Right cardiac atrium (tissue), 5 donors: ENCODE data around the gene ERCC3. TPM values are rescaled to one million over a fixed set of nuclear protein-coding genes. Genes with fewer than 3 reads are reported as not detected.

ENCODE experiments used
- ATAC-seq, 2 donors: fragments of 200-7000 bp; cut with Tn5 transposase; one replicate each; pipeline versions ENCODE4 v1.8.0 to v1.9.1; 2020; ENCODE audit warnings: moderate library complexity in 2 of 2, mild to moderate bottlenecking in 1 of 2
- DNase-seq, 3 donors: peaks; one replicate each; pipeline ENCODE4 v3.0.0-alpha.2; 2020
- H3K27ac ChIP-seq: one replicate; pipeline ENCODE4 v1.5.1; 2013; ENCODE audit warnings: mild to moderate bottlenecking, low read length, control low read depth, moderate library complexity
- H3K27me3 ChIP-seq: one replicate; pipeline ENCODE4 v1.6.1; 2013; ENCODE audit not compliant: control insufficient read depth, insufficient read depth
- H3K4me1 ChIP-seq: one replicate; pipeline ENCODE4 v1.6.1; 2013; ENCODE audit warnings: low read length; ENCODE audit not compliant: control insufficient read depth, insufficient read depth
- H3K4me3 ChIP-seq: one replicate; pipeline ENCODE4 v1.5.1; 2013; ENCODE audit warnings: low read length, control low read depth
- H3K9me3 ChIP-seq: one replicate; pipeline ENCODE4 v1.6.1; 2013; ENCODE audit warnings: low read length; ENCODE audit not compliant: control insufficient read depth
- WGBS: extraction: QIAGEN DNeasy Blood & Tissue Kit; methylation state at CpG from one replicate; pipeline ENCODE4 v1.1.7; 2013; 5-methylcytosine and 5-hydroxymethylcytosine counted together
- intact Hi-C, 4 donors: fragments of 100-400 bp; cut with DNase I; formaldehyde crosslinking; loops; one replicate each; pipeline versions ENCODE4 v1.11.0 to v1.14.0; 2022 to 2023
- polyA plus RNA-seq: library from polyadenylated mRNA; stranded (reverse); fragments of 200-250 nt; gene quantifications from one replicate; pipeline ENCODE4 v1.2.3, GENCODE V29; 2013
- total RNA-seq, 4 donors: library from RNA; stranded (reverse); fragmentation: NEBNext Ultra II Directional; extraction: Animal tissue kit (Norgen Biotek cat#: 25700); gene quantifications; one replicate each; pipeline ENCODE4 v1.2.1, GENCODE V29; 2021
- donor health status: healthy with polysubstance abuse.
- donor health status: DM: no; HTN: yes; CAD: no.
- donor health status: DM: no; HTN: no; CAD: no.
- donor health status: DM: no; HTN: yes; CAD: no; lungs with severe emphysema.
- donor health status: DM: yes; HTN: yes; CAD: no.

ERCC3 gene
- total and polyA plus RNA-seq, 5 donors: 17.3 to 25.8 (median 24.3) TPM

- no peaks in the 10 kb centered on the region for H3K27me3 ChIP-seq
- WGBS: 72% methylated on average over 5 of the region's 5 CpGs
- H3K4me1 ChIP-seq: no peaks in the 10 kb centered on the region
- H3K27ac ChIP-seq: no peak overlapping the region
- H3K9me3 ChIP-seq: no peaks in the 10 kb centered on the region
- no peak for DNase-seq
- ATAC-seq: no peak
- H3K4me3 ChIP-seq: no peak overlapping the region
- intact Hi-C loops: no loop called here
Observed at GRCh38 chr2:127279781-127280180, 14.2 kb downstream of the ERCC3 start.

GRCh38 chr2:127278959-127279358 lies 15.0 kb downstream of the ERCC3 start:
- ATAC-seq (no peak), DNase-seq (no peak)
- no peak overlapping the region for H3K4me3 ChIP-seq
- WGBS: 86% methylated on average over 3 of the region's 3 CpGs
- no peaks in the 10 kb centered on the region for H3K27me3 ChIP-seq
- intact Hi-C loops: no loop called here
- H3K27ac ChIP-seq: no peak overlapping the region
- H3K4me1 ChIP-seq: no peaks in the 10 kb centered on the region
- H3K9me3 ChIP-seq: no peaks in the 10 kb centered on the region

GRCh38 chr2:127277028-127277427 lies 16.9 kb downstream of the ERCC3 start:
- ATAC-seq (no peak), DNase-seq (no peak)
- WGBS: 96% methylated on average over 2 of the region's 2 CpGs
- no peaks in the 10 kb centered on the region for H3K27me3 ChIP-seq
- no peak overlapping the region for H3K27ac ChIP-seq
- H3K4me3 ChIP-seq: no peak overlapping the region
- H3K9me3 ChIP-seq: no peaks in the 10 kb centered on the region
- H3K4me1 ChIP-seq: no peaks in the 10 kb centered on the region
- intact Hi-C loops: no loop called here

GRCh38 chr2:127275789-127276188 lies 18.2 kb downstream of the ERCC3 start:
- intact Hi-C loops: no loop called here
- WGBS: 88% methylated on average over 9 of the region's 9 CpGs
- Histone ChIP-seq H3K27ac (no peak overlapping the region), H3K27me3 (no peaks in the 10 kb centered on the region), H3K4me1 (no peaks in the 10 kb centered on the region), H3K4me3 (no peak overlapping the region), H3K9me3 (no peaks in the 10 kb centered on the region)
- ATAC-seq: no peak
- no peak for DNase-seq

GRCh38 chr2:127275356-127275755 lies 18.6 kb downstream of the ERCC3 start:
- H3K4me3 ChIP-seq: no peak overlapping the region
- DNase-seq: no peak
- WGBS: 90% methylated on average over 3 of the region's 3 CpGs
- H3K4me1 ChIP-seq: no peaks in the 10 kb centered on the region
- intact Hi-C loops: no loop called here
- H3K27ac ChIP-seq: no peak overlapping the region
- H3K27me3 ChIP-seq: no peaks in the 10 kb centered on the region
- H3K9me3 ChIP-seq: no peaks in the 10 kb centered on the region
- no peak for ATAC-seq

DNA sequence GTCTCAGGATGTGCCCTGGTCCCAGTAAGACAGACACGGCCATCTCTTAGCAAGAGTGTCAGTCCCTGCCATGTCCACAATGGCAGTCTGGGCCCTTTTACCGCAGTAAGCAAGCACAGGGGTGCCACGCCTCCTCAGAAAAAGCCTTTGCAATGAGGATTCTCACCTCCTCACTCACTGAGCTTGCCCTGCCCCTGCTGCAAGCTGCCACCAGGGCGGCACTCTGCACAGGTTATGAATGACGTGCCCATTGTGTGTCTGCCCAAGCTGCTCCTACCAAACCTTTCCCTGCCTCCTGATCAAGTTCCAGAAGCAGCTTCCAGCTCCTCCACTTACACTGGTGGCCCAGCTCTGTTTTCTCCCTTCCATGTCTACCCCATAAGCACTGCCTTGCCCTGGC lies 23.3 kb downstream of the ERCC3 start:
- Histone ChIP-seq H3K4me1 (no peaks in the 10 kb centered on the region), H3K27ac (no peak overlapping the region), H3K27me3 (no peaks in the 10 kb centered on the region), H3K4me3 (no peak overlapping the region), H3K9me3 (no peaks in the 10 kb centered on the region)
- DNase-seq (no peak), ATAC-seq (no peak)
- WGBS: 98% methylated on average over 5 of the region's 5 CpGs
- intact Hi-C loops: no loop called here

DNA sequence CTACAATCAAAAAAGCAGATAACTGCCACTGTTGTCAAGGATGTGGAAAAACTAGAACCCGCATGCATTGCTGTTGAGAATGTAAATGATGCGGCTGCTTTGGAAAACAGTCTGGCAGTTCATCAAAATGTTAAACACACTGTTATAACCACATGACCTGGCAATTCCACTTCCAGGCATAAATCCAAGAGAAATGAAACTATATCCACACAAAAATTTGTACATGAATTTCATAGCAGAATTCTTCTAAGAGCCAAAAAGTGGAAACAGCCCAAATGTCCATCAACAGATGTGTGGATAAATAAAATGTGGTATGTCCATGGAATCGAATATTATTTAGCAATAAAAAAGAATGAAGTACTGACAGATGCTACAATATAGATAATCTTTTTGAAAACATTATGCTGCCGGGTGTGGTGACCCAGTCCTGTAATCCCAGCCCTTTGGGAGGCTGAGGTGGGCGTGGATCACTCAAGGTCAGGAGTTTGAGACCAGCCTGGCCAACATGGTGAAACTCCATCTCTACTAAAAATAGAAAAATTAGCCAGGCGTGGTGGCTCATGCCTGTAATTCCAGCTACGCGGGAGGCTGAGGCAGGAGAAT lies 32.0 kb downstream of the ERCC3 start:
- DNase-seq (no peak), ATAC-seq (no peak)
- Histone ChIP-seq H3K27ac (no peak overlapping the region), H3K4me1 (no peaks in the 10 kb centered on the region), H3K4me3 (no peak overlapping the region), H3K9me3 (no peaks in the 10 kb centered on the region), H3K27me3 (no peaks in the 10 kb centered on the region)
- 80% methylated on average over 8 of the region's 8 CpGs for WGBS
- intact Hi-C loops: no loop called here

DNA sequence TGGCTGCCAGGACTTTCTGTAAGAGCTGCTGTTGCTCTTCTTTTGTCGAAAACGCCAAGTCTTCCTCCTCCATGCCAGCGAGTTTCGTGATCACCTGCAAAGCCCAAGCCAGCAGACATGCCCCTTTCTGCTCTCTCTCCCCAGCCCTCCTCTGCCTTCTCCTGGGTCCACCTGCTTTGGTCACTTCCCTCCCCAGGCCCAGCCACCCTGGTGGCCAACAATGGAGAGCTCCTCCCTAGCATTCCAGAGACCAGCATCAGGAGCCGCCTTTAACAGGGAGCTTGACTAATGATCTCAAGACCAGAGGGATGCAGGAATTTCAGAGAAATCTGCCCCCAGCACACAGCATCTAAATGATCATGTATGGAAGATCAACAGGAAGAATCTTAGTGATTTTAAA lies 34.6 kb downstream of the ERCC3 start:
- no peak for ATAC-seq
- H3K27ac ChIP-seq: no peak overlapping the region
- H3K4me3 ChIP-seq: no peak overlapping the region
- WGBS: 96% methylated on average over 5 of the region's 5 CpGs
- H3K4me1 ChIP-seq: no peaks in the 10 kb centered on the region
- intact Hi-C loops: no loop called here
- no peak for DNase-seq
- no peaks in the 10 kb centered on the region for H3K9me3 ChIP-seq
- no peaks in the 10 kb centered on the region for H3K27me3 ChIP-seq

- DNase-seq (no peak), ATAC-seq (no peak)
- intact Hi-C loops: no loop called here
Observed at GRCh38 chr2:127256866-127257265, 37.1 kb downstream of the ERCC3 start.

GRCh38 chr2:127256381-127256780 lies 37.6 kb downstream of the ERCC3 start:
- ATAC-seq (no peak), DNase-seq (no peak)
- Histone ChIP-seq H3K27me3 (no peaks in the 10 kb centered on the region), H3K27ac (no peak overlapping the region), H3K9me3 (no peaks in the 10 kb centered on the region), H3K4me1 (no peaks in the 10 kb centered on the region), H3K4me3 (no peak overlapping the region)
- 83% methylated on average over 3 of the region's 3 CpGs for WGBS
- intact Hi-C loops: no loop called here

More at GRCh38 chr2:127256866-127257265, 37.1 kb downstream of the ERCC3 start:
- Histone ChIP-seq H3K4me3 (no peak overlapping the region), H3K4me1 (no peaks in the 10 kb centered on the region), H3K27me3 (no peaks in the 10 kb centered on the region), H3K27ac (no peak overlapping the region), H3K9me3 (no peaks in the 10 kb centered on the region)
- WGBS: 71% methylated on average over 8 of the region's 8 CpGs

DNA sequence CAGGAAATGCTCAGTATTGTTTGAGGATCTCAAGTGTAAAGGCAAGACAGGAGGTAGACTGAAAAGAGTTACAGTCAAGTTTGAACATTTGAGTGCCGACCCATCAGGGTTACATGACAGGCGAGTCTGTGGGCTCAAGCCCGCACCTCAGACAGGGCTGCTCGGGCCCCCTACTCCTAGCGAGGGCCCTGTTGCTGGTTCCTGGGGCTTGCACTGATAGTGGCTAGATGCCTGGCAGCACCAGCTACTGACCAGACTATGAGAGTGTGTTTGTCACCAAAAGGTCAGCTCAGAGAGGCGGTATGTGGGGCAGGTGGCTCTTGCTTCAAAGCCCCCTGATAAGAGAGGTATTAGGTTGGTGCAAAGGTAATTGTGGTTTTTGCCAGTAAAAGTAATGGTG lies 38.2 kb downstream of the ERCC3 start:
- no peak overlapping the region for H3K4me3 ChIP-seq
- DNase-seq (no peak), ATAC-seq (no peak)
- 95% methylated on average over 6 of the region's 6 CpGs for WGBS
- intact Hi-C loops: no loop called here
- no peaks in the 10 kb centered on the region for H3K9me3 ChIP-seq
- H3K27ac ChIP-seq: no peak overlapping the region
- no peaks in the 10 kb centered on the region for H3K4me1 ChIP-seq
- H3K27me3 ChIP-seq: no peaks in the 10 kb centered on the region

DNA sequence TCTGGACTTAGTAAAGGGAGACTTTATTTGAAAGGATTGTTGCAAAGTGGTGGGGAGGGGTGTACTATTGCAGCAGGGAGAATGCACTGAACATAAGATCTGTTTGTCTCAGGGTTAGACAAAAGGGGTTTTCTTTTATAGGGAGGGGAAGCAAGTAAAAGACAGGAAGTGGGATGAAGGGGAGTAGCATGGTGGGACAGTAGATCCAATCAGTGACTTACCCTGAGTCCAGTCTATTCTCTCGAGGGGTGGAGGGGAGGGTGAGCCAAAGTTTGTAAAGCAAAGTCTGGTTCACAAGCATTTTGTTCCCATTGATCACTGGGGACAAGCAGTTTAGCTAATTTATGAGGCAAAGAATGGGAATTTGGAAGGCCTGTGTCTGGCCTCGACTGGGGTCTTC lies 38.8 kb downstream of the ERCC3 start:
- 56% methylated on average over 2 of the region's 2 CpGs for WGBS

More for the DNA sequence above, 38.8 kb downstream of the ERCC3 start:
- no peaks in the 10 kb centered on the region for H3K27me3 ChIP-seq
- intact Hi-C loops: no loop called here
- H3K9me3 ChIP-seq: no peaks in the 10 kb centered on the region
- peak; percentile 34 to 43 for ATAC-seq
- H3K4me1 ChIP-seq: no peaks in the 10 kb centered on the region
- H3K27ac ChIP-seq: no peak overlapping the region
- no peak overlapping the region for H3K4me3 ChIP-seq
- no peak for DNase-seq
